ENCODE measurements around the gene UCP3.

DNA sequence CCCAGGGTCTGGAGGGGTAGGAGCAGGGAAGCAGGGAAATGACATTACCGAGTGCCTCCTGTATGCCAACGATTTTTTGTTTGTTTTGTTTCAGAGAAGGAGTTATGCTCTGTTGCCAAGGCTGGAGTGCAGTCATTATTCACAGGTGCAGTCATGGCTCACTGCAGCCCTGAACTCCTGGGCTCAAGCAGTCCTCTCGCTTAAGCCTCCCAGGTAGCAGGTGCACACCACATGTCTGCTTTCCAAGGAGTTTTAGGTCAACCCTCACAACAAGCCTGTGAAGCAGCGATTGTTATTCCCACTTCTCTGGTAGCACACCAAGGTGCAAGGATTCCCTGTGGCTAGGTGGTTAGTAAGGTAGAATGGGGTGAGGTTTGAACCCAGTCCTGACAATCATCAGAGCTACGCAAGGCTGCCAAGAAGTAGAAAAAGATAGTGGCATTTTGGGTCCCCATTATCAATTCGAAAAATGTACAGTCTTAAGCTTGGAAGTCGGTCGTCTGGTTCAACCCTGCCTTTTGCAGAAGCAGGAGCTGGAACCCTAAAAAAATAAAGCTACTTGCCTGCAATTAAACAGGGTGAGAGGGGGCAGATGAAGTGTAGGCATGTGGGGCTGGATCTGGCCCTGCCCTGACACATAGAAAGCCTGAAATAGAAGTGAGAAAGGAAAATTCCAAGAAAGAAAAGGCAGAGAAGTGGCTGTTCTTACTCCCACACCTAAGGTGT is 9.1 kb downstream of the UCP3 start:
- TF ChIP-seq, protein P1, sequence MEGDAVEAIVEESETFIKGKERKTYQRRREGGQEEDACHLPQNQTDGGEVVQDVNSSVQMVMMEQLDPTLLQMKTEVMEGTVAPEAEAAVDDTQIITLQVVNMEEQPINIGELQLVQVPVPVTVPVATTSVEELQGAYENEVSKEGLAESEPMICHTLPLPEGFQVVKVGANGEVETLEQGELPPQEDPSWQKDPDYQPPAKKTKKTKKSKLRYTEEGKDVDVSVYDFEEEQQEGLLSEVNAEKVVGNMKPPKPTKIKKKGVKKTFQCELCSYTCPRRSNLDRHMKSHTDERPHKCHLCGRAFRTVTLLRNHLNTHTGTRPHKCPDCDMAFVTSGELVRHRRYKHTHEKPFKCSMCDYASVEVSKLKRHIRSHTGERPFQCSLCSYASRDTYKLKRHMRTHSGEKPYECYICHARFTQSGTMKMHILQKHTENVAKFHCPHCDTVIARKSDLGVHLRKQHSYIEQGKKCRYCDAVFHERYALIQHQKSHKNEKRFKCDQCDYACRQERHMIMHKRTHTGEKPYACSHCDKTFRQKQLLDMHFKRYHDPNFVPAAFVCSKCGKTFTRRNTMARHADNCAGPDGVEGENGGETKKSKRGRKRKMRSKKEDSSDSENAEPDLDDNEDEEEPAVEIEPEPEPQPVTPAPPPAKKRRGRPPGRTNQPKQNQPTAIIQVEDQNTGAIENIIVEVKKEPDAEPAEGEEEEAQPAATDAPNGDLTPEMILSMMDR (IDR thresholded peaks at IDR 0.05), result no peak
- no peak for TF ChIP-seq POLR2A (IDR thresholded peaks at IDR 0.05)

Data from right lobe of liver (tissue), 4 donors.